Left lung (tissue), 10 donors: ENCODE results near the gene P4HTM. TPM values are rescaled to one million over a fixed set of nuclear protein-coding genes. Genes with fewer than 3 reads are reported as not detected.

Experiments used
- ATAC-seq: fragments of 200-7000 bp; cut with Tn5 transposase; one replicate; pipeline ENCODE4 v1.9.1; 2020; ENCODE audit warnings: moderate library complexity
- DNase-seq, 4 donors: peaks; one replicate each; pipeline ENCODE4 v3.0.0-alpha.2; 2013 to 2020
- H3K27ac ChIP-seq, 2 donors: fragments of 200-600 bp; sonication (generic) in 1 of 2; one replicate each; pipeline versions ENCODE4 v1.5.0 to v1.8.0; 2020 to 2021
- H3K27me3 ChIP-seq, 2 donors: fragments of 200-600 bp; sonication (generic) in 1 of 2; one replicate each; pipeline versions ENCODE4 v1.5.0 to v1.8.0; 2020 to 2021
- H3K36me3 ChIP-seq, 2 donors: fragments of 200-600 bp; sonication (generic) in 1 of 2; one replicate each; pipeline versions ENCODE4 v1.5.0 to v1.8.0; 2020 to 2021
- H3K4me1 ChIP-seq, 2 donors: fragments of 200-600 bp; one replicate each; pipeline ENCODE4 v1.8.0; 2021
- H3K4me3 ChIP-seq, 2 donors: fragments of 200-600 bp; sonication (generic) in 1 of 2; one replicate each; pipeline versions ENCODE4 v1.5.0 to v1.8.0; 2020 to 2021; ENCODE audit warnings: mild to moderate bottlenecking in 1 of 2
- H3K9me3 ChIP-seq, 2 donors: fragments of 200-600 bp; sonication (generic) in 1 of 2; one replicate each; pipeline versions ENCODE4 v1.5.0 to v1.8.0; 2020 to 2021
- CTCF ChIP-seq, 2 donors: fragments of 200-600 bp; sonication (generic) in 1 of 2; IDR thresholded peaks; one replicate each; pipeline versions ENCODE4 v1.5.0 to v1.8.0; 2021; ENCODE audit warnings: antibody characterized with exemption in 2 of 2
- intact Hi-C, 2 donors: fragments of 100-400 bp; cut with DNase I; formaldehyde crosslinking; loops; one replicate each; pipeline versions ENCODE4 v1.11.2 to v1.14.2; 2022
- polyA plus RNA-seq, 6 donors: library from polyadenylated mRNA; unstranded; fragments of 120-200 nt; gene quantifications; one replicate each; pipeline ENCODE4 v1.2.1, GENCODE V29; 2013; ENCODE audit not compliant: insufficient read length in 6 of 6
- total RNA-seq, 2 donors: library from RNA; stranded (reverse); fragmentation: NEBNext Ultra II Directional; extraction: Animal tissue kit (Norgen Biotek cat#: 25700); gene quantifications; one replicate each; pipeline ENCODE4 v1.2.1, GENCODE V29; 2021
- donor health status: DM: no; HTN: yes; CAD: no.
- donor health status: DM: no; HTN: no; CAD: no.

Gene P4HTM
- total and polyA plus RNA-seq, 8 donors, result 26.6 to 43.1 (median 39.7) TPM

- DNase-seq, result peak in 1 of 4 donors; percentile 43
- no peak for TF ChIP-seq CTCF (IDR thresholded peaks at IDR 0.05)
- ATAC-seq, result no peak
Measured at GRCh38 chr3:49004352-49005302, 14.6 kb downstream of the P4HTM start.

GRCh38 chr3:49005303-49005680 lies 15.3 kb downstream of the P4HTM start:
- H3K4me3 ChIP-seq, result no peak overlapping the region
- TF ChIP-seq CTCF (IDR thresholded peaks at IDR 0.05), result no peak
- H3K36me3 ChIP-seq, result no peaks in the 10 kb centered on the region
- H3K4me1 ChIP-seq, result peaks cover 6 to 29% of the 10 kb centered on the region in 2 donors
- H3K27ac ChIP-seq, result no peak overlapping the region
- intact Hi-C loops, result no loop called here
- no peak for DNase-seq
- no peaks in the 10 kb centered on the region for H3K9me3 ChIP-seq
- H3K27me3 ChIP-seq, result no peaks in the 10 kb centered on the region
- ATAC-seq, result no peak

More at GRCh38 chr3:49004352-49005302, 14.6 kb downstream of the P4HTM start:
- no peaks in the 10 kb centered on the region for H3K36me3 ChIP-seq
- H3K27ac ChIP-seq, result no peak overlapping the region
- no peaks in the 10 kb centered on the region for H3K9me3 ChIP-seq
- H3K4me1 ChIP-seq, result peaks cover 6 to 28% of the 10 kb centered on the region in 2 donors
- intact Hi-C loops, result no loop called here
- H3K27me3 ChIP-seq, result no peaks in the 10 kb centered on the region
- H3K4me3 ChIP-seq, result no peak overlapping the region

GRCh38 chr3:49005998-49006397 lies 16.0 kb downstream of the P4HTM start:
- no peak for ATAC-seq
- intact Hi-C loops, result no loop called here

GRCh38 chr3:49006408-49007067 lies 16.5 kb downstream of the P4HTM start:
- no peak for TF ChIP-seq CTCF (IDR thresholded peaks at IDR 0.05)

More at GRCh38 chr3:49005998-49006397, 16.0 kb downstream of the P4HTM start:
- DNase-seq, result peak in 1 of 4 donors; percentile 49
- no peaks in the 10 kb centered on the region for H3K36me3 ChIP-seq
- no peak overlapping the region for H3K27ac ChIP-seq
- H3K27me3 ChIP-seq, result no peaks in the 10 kb centered on the region
- peak overlapping the region in 1 of 2 donors; percentile 98 for H3K4me3 ChIP-seq
- no peak for TF ChIP-seq CTCF (IDR thresholded peaks at IDR 0.05)
- no peaks in the 10 kb centered on the region for H3K9me3 ChIP-seq
- peaks cover 6 to 29% of the 10 kb centered on the region in 2 donors for H3K4me1 ChIP-seq

More at GRCh38 chr3:49006408-49007067, 16.5 kb downstream of the P4HTM start:
- no peaks in the 10 kb centered on the region for H3K9me3 ChIP-seq
- peaks cover 0 to 5% of the 10 kb centered on the region in 2 donors for H3K36me3 ChIP-seq
- DNase-seq (peak in 3 of 4 donors; percentile 52 to 86 (median 58)), ATAC-seq (peak; percentile 16)
- peaks cover 6 to 29% of the 10 kb centered on the region in 2 donors for H3K4me1 ChIP-seq
- H3K4me3 ChIP-seq, result peak overlapping the region; percentile 66 to 98
- intact Hi-C loops, result no loop called here
- peak overlapping the region; percentile 95 to 98 for H3K27ac ChIP-seq
- H3K27me3 ChIP-seq, result no peaks in the 10 kb centered on the region
